Panc1 (cell line): ENCODE results near the gene PPA1. TPM values are rescaled to one million over a fixed set of nuclear protein-coding genes. Genes with fewer than 3 reads are reported as not detected.

Experiments used
- ATAC-seq: fragments of 200-7000 bp; cut with Tn5 transposase; 2 replicates; pipeline ENCODE4 v1.9.1; 2020; ENCODE audit warnings: mild to moderate bottlenecking, moderate library complexity
- BruUV-seq: library from RNA; stranded (reverse); fragments of 400-500 nt; replicated peaks from 2 replicates; lab custom pipeline; 2021; lab: Mats Ljungman, UMichigan
- CTCF ChIA-PET: fragments of 300-600 bp; sonication (Branson Sonifier 250); formaldehyde crosslinking; loops from one replicate; lab custom pipeline; 2022; ENCODE audit warnings: antibody characterized with exemption; lab: Charles Lee
- POLR2A ChIA-PET: fragments of 300-600 bp; sonication (Branson Sonifier 250); formaldehyde crosslinking; loops from one replicate; lab custom pipeline; 2022; ENCODE audit warnings: antibody characterized with exemption; lab: Charles Lee
- DNase-seq: peaks from one replicate; pipeline ENCODE4 v3.0.0-alpha.2; 2010; ENCODE audit warnings: low read depth, low spot score
- H3K27ac ChIP-seq: 2 replicates; pipeline ENCODE4 v1.5.1; 2011; ENCODE audit warnings: mild to moderate bottlenecking, low read length, inconsistent platforms
- H3K27me3 ChIP-seq: fragments of 200-500 bp; sonication (Bioruptor generic); 2 replicates; pipeline ENCODE4 v1.6.0; 2014; ENCODE audit warnings: low read length, inconsistent platforms; ENCODE audit not compliant: control insufficient read depth, insufficient read depth
- H3K36me3 ChIP-seq: fragments of 200-500 bp; sonication (Bioruptor generic); 2 replicates; pipeline ENCODE4 v1.5.1; 2014; ENCODE audit warnings: inconsistent platforms, mild to moderate bottlenecking, low read length, moderate library complexity; ENCODE audit not compliant: control insufficient read depth, insufficient read depth
- H3K4me1 ChIP-seq: 2 replicates; pipeline ENCODE4 v1.5.1; 2011; ENCODE audit warnings: inconsistent platforms, mild to moderate bottlenecking, low read length, moderate library complexity; ENCODE audit not compliant: control insufficient read depth, insufficient read depth
- H3K4me3 ChIP-seq, 2 experiments: 2 replicates each; pipeline ENCODE4 v1.5.1; 2011 to 2012; ENCODE audit warnings: low read depth in 2 of 2, low read length in 2 of 2, mild to moderate bottlenecking in 2 of 2, inconsistent platforms in 1 of 2, moderate library complexity in 1 of 2
- H3K9me3 ChIP-seq: fragments of 200-500 bp; sonication (Bioruptor generic); 2 replicates; pipeline ENCODE4 v1.5.1; 2014; ENCODE audit warnings: low read depth, mild to moderate bottlenecking, inconsistent platforms, low read length, moderate library complexity; ENCODE audit not compliant: control insufficient read depth, insufficient read depth
- POLR2AphosphoS5 ChIP-seq: IDR thresholded peaks from 2 replicates; pipeline ENCODE4 v1.6.1; 2012; ENCODE audit warnings: mild to moderate bottlenecking, low read depth, low read length, moderate library complexity
- SIN3A ChIP-seq: IDR thresholded peaks from 2 replicates; pipeline ENCODE4 v1.6.1; 2012; ENCODE audit warnings: low read depth, mild to moderate bottlenecking, low read length, moderate library complexity, borderline replicate concordance; ENCODE audit not compliant: insufficient read depth
- TCF7L2 ChIP-seq: IDR thresholded peaks from 2 replicates; pipeline ENCODE4 v1.6.1; 2011; ENCODE audit warnings: mild to moderate bottlenecking, low read depth, low read length, inconsistent platforms
- in situ Hi-C: cut with HindIII; loops from 2 replicates; pipeline ENCODE4 v1.10.0; 2016; ENCODE audit warnings: low sequenced_read_pairs, low pct_unique_long_range_greater_than_20kb
- intact Hi-C: fragments of 100-400 bp; cut with micrococcal nuclease; formaldehyde crosslinking; loops from one replicate; pipeline ENCODE4 v1.10.0; 2022; ENCODE audit not compliant: unreplicated experiment
- total RNA-seq: library from RNA; stranded (reverse); gene quantifications from one replicate; pipeline ENCODE4 v1.2.1, GENCODE V29; 2021; ENCODE audit not compliant: unreplicated experiment
- TF ChIP-seq, protein P1 (sequence below): fragments of 450-650 bp; IDR thresholded peaks from 2 replicates; pipeline ENCODE4 v1.5.1; 2017; ENCODE audit warnings: mild to moderate bottlenecking
- TF ChIP-seq, protein P2 (sequence below), 2 experiments: IDR thresholded peaks; 2 replicates each; pipeline ENCODE4 v1.6.1; 2011 to 2012; ENCODE audit warnings: low read depth in 2 of 2, control low read depth in 1 of 2, low read length in 1 of 2, mild to moderate bottlenecking in 1 of 2, moderate library complexity in 1 of 2; ENCODE audit not compliant: insufficient read depth in 1 of 2

Gene PPA1
- total RNA-seq, 1 experiment from 2014 or later = 174 TPM

DNA sequence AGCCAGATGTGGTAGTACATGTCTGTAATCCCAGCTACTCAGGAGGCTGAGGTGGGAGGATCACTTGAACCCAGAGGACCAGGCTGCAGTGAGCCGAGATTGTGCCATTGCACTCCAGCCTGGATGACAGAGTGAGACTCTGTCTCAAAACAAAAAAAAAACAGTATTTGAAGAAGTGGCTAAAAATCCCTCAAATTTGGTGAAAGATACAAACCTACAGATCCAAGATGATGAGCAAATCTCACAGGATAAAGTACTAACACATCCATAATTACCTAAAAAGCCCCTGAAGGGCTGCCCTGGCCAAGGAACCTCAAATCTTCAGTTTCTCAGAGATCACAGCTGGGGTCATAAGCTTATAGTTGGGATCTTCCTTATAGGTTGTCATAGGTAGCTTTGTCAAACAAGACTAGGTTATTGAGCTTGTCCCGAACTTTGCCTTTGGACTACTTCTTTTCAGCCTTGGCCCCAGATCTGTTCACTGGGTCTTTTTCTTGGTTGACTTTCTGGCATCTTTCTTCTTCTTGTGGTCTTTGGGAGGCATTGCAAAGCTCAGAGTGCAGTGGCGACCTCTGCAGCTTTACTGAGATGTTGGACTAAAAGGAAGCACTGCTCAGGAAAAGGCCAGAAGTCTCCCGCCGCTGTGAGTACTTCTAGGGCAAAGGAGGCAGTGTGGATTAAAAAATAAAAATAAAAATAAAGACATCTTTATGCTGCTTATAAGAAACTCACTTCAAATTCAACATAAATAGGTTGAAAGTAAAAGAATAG is 34.3 kb downstream of the PPA1 start:
- H3K4me3 ChIP-seq = no peak overlapping the region
- no peaks in the 10 kb centered on the region for H3K9me3 ChIP-seq
- in situ Hi-C loops = no loop called here
- H3K36me3 ChIP-seq = peaks cover 13% of the 10 kb centered on the region
- no peaks in the 10 kb centered on the region for H3K27me3 ChIP-seq
- no peak for TF ChIP-seq TCF7L2
- TF ChIP-seq, protein P1, sequence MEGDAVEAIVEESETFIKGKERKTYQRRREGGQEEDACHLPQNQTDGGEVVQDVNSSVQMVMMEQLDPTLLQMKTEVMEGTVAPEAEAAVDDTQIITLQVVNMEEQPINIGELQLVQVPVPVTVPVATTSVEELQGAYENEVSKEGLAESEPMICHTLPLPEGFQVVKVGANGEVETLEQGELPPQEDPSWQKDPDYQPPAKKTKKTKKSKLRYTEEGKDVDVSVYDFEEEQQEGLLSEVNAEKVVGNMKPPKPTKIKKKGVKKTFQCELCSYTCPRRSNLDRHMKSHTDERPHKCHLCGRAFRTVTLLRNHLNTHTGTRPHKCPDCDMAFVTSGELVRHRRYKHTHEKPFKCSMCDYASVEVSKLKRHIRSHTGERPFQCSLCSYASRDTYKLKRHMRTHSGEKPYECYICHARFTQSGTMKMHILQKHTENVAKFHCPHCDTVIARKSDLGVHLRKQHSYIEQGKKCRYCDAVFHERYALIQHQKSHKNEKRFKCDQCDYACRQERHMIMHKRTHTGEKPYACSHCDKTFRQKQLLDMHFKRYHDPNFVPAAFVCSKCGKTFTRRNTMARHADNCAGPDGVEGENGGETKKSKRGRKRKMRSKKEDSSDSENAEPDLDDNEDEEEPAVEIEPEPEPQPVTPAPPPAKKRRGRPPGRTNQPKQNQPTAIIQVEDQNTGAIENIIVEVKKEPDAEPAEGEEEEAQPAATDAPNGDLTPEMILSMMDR = no peak
- no peak for TF ChIP-seq POLR2AphosphoS5
- TF ChIP-seq, protein P2, sequence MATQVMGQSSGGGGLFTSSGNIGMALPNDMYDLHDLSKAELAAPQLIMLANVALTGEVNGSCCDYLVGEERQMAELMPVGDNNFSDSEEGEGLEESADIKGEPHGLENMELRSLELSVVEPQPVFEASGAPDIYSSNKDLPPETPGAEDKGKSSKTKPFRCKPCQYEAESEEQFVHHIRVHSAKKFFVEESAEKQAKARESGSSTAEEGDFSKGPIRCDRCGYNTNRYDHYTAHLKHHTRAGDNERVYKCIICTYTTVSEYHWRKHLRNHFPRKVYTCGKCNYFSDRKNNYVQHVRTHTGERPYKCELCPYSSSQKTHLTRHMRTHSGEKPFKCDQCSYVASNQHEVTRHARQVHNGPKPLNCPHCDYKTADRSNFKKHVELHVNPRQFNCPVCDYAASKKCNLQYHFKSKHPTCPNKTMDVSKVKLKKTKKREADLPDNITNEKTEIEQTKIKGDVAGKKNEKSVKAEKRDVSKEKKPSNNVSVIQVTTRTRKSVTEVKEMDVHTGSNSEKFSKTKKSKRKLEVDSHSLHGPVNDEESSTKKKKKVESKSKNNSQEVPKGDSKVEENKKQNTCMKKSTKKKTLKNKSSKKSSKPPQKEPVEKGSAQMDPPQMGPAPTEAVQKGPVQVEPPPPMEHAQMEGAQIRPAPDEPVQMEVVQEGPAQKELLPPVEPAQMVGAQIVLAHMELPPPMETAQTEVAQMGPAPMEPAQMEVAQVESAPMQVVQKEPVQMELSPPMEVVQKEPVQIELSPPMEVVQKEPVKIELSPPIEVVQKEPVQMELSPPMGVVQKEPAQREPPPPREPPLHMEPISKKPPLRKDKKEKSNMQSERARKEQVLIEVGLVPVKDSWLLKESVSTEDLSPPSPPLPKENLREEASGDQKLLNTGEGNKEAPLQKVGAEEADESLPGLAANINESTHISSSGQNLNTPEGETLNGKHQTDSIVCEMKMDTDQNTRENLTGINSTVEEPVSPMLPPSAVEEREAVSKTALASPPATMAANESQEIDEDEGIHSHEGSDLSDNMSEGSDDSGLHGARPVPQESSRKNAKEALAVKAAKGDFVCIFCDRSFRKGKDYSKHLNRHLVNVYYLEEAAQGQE (IDR thresholded peaks at IDR 0.05; ENCODE audit: insufficient read depth in 1 of 2, low read depth in 2 of 2, low read length in 1 of 2) = no peak
- TF ChIP-seq SIN3A = no peak
- ATAC-seq = no peak
- DNase-seq = no peak
- CTCF ChIA-PET = interaction anchor here (0.6 to 1.6 kb wide), 3 partner anchors 66 to 190 kb away, joined by 4 to 5 read pairs (median 4); no protein-coding TSS in a partner anchor
- no peaks in the 10 kb centered on the region for H3K4me1 ChIP-seq
- H3K27ac ChIP-seq = no peak overlapping the region
- intact Hi-C loops = no loop called here
- no TSS peak for BruUV-seq
- POLR2A ChIA-PET = no interaction called here

DNA sequence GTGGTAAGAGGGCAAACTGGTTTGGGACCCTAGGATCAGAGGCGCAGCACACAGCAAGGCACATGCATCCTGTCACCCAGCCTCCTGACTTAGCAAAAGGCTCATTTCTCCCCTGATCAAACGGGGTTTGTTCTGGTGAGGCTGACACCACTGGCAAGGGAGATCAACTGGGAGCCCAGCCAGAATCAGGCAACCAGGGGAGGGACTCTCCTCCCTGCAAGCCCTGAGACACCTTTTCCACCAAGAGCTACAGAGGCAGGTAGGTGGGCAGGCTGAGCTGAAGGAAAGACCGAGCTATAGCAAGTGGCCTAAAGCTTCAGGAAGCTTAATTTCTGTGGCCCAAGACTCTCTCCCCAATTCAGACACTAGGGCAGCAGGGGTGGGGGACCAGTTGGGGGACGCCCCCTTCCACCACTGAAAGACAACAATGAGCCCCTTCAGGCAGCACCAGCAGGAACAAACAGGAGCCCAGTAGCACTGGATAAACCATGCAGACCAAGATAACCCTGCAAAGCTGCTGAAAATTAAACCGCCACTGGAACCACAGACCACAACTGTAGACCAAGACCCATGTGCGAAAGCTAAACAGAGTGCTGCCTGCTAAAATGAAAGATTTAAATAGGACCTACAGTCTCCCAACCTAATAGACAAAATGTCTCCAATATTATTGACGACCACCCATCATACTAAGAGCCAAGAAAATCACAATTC is 35.8 kb downstream of the PPA1 start:
- intact Hi-C loops = no loop called here
- Histone ChIP-seq H3K4me1 (no peaks in the 10 kb centered on the region), H3K4me3 (no peak overlapping the region), H3K36me3 (peaks cover 6% of the 10 kb centered on the region; the same call in 1 of the 2 replicates), H3K27ac (no peak overlapping the region), H3K27me3 (no peaks in the 10 kb centered on the region), H3K9me3 (no peaks in the 10 kb centered on the region)
- in situ Hi-C loops = no loop called here
- ATAC-seq = no peak
- TF ChIP-seq, protein P1 = no peak
- TF ChIP-seq TCF7L2 = no peak
- TF ChIP-seq, protein P2 (IDR thresholded peaks at IDR 0.05; ENCODE audit: insufficient read depth in 1 of 2, low read depth in 2 of 2, low read length in 1 of 2) = no peak
- TF ChIP-seq POLR2AphosphoS5 = no peak
- no peak for TF ChIP-seq SIN3A
- BruUV-seq = no TSS peak
- DNase-seq = no peak
- POLR2A ChIA-PET = no interaction called here
- CTCF ChIA-PET = interaction anchor here (0.6 kb wide), 1 partner anchor 19 kb away, joined by 4 read pairs; no protein-coding TSS in a partner anchor
